Measurements from ENCODE around the gene SLC26A2.
A peak's percentile ranks its signal among the peaks of the same experiment; 100 is the strongest.

Gene SLC26A2

GRCh38 chr5:149999359-149999758 lies 38.8 kb downstream of the SLC26A2 start:
- no peak for TF ChIP-seq CTCF (IDR thresholded peaks at IDR 0.05; ENCODE audit: insufficient read depth, low read length, poor library complexity, severe bottlenecking)
- Histone ChIP-seq H3K36me3 (ENCODE audit: control insufficient read depth, insufficient read depth, low read length) (peaks cover 7% of the 10 kb centered on the region), H3K27me3 (replicated peaks; ENCODE audit: control insufficient read depth, insufficient read depth, low read length) (no peaks in the 10 kb centered on the region), H3K4me3 (replicated peaks; ENCODE audit: low read depth, low read length) (peak overlapping the region; percentile 99)
- no peak for DNase-seq (ENCODE audit: extremely low read depth, insufficient read length)

GRCh38 chr5:149999866-150000255 lies 39.3 kb downstream of the SLC26A2 start:
- Histone ChIP-seq H3K27me3 (replicated peaks; ENCODE audit: control insufficient read depth, insufficient read depth, low read length) (no peaks in the 10 kb centered on the region), H3K4me3 (replicated peaks; ENCODE audit: low read depth, low read length) (peak overlapping the region; percentile 99), H3K36me3 (ENCODE audit: control insufficient read depth, insufficient read depth, low read length) (peaks cover 7% of the 10 kb centered on the region)
- DNase-seq (ENCODE audit: extremely low read depth, insufficient read length): no peak
- TF ChIP-seq CTCF (IDR thresholded peaks at IDR 0.05; ENCODE audit: insufficient read depth, low read length, poor library complexity, severe bottlenecking): no peak

- DNase-seq (ENCODE audit: extremely low read depth, insufficient read length): peak; percentile 96
- Histone ChIP-seq H3K4me3 (replicated peaks; ENCODE audit: low read depth, low read length) (peak within 1 kb of the TSS; percentile 99), H3K36me3 (ENCODE audit: control insufficient read depth, insufficient read depth, low read length) (peaks cover 2% of the 10 kb centered on the region), H3K27me3 (replicated peaks; ENCODE audit: control insufficient read depth, insufficient read depth, low read length) (no peaks in the 10 kb centered on the region)
- TF ChIP-seq CTCF (IDR thresholded peaks at IDR 0.05; ENCODE audit: insufficient read depth, low read length, poor library complexity, severe bottlenecking): no peak
These were observed 39.9 kb downstream of the SLC26A2 start, which contains the start of the genes HMGXB3 and TIGD6 for GRCh38 chr5:150000256-150000989. TSS of gene HMGXB3 (plus strand) at chr5:150000739. CDS start at chr5:150004853, 4,114 bp downstream. TSS of gene TIGD6 (minus strand) at chr5:150000654. CDS start at chr5:149996348, 4,306 bp downstream.

GRCh38 chr5:150000990-150001659 lies 40.6 kb downstream of the SLC26A2 start:
- H3K27me3 ChIP-seq (replicated peaks; ENCODE audit: control insufficient read depth, insufficient read depth, low read length): no peaks in the 10 kb centered on the region
- no peak for TF ChIP-seq CTCF (IDR thresholded peaks at IDR 0.05; ENCODE audit: insufficient read depth, low read length, poor library complexity, severe bottlenecking)
- H3K4me3 ChIP-seq (replicated peaks; ENCODE audit: low read depth, low read length): peak overlapping the region; percentile 99
- peaks cover 1% of the 10 kb centered on the region; the same call in 1 of the 2 replicates for H3K36me3 ChIP-seq (ENCODE audit: control insufficient read depth, insufficient read depth, low read length)
- peak; percentile 57 for DNase-seq (ENCODE audit: extremely low read depth, insufficient read length)

- DNase-seq (ENCODE audit: extremely low read depth, insufficient read length): peak; percentile 30
- H3K36me3 ChIP-seq (ENCODE audit: control insufficient read depth, insufficient read depth, low read length): peaks cover 1% of the 10 kb centered on the region; the same call in 1 of the 2 replicates
- peak; percentile 54 for TF ChIP-seq CTCF (IDR thresholded peaks at IDR 0.05; ENCODE audit: insufficient read depth, low read length, poor library complexity, severe bottlenecking)
- peak overlapping the region; percentile 99 for H3K4me3 ChIP-seq (replicated peaks; ENCODE audit: low read depth, low read length)
- H3K27me3 ChIP-seq (replicated peaks; ENCODE audit: control insufficient read depth, insufficient read depth, low read length): no peaks in the 10 kb centered on the region
These were observed 41.3 kb downstream of the SLC26A2 start for GRCh38 chr5:150001660-150002486.
